HG03175 (cell line): ENCODE measurements around the gene RFNG.

ENCODE experiments used
- ATAC-seq: cut with Tn5 transposase; IDR thresholded peaks from one replicate; pipeline ENCODE4 v1.9.1; 2021; ENCODE audit warnings: mild to moderate bottlenecking, moderate library complexity; ENCODE audit not compliant: unreplicated experiment

RFNG gene

DNA sequence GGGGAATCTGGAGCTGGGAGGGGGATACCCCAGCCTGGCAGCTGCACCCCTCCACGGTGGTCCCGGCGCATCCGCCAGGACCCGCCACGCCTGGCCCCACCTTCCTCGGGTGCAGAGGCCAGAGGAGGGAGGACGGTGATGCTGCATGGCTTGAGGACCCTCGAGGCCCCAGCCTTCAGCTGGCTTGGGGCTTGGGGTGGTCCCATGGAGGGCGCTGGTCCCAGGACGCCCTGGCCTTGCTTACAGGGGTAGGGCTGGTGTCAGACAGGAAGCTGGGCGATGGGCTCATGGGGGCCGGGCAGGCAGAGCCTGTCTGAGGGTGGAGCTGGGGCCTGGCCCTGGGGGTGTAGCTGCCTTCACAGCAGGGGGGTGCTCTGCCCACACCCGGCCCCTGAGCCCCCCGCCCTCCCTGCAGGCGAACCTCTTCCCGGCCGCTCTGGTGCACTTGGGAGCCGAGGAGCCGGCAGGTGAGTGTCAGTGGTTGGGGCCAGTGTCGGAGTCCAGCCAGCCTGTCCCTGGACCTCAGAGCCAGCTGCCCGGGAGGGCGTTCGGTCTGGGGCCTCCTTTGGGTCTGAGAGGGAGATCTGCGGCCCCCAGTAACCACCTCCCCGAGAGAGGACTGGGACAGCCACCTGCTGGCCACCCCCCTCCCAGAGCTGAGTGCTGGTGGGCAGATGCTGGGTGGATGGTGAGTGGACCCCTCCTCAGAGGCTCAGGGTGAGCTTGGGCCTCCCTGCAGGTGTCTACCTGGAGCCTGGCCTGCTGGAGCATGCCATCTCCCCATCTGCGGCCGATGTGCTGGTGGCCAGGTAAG is 35.3 kb downstream of the RFNG start:
- no peak for ATAC-seq

DNA sequence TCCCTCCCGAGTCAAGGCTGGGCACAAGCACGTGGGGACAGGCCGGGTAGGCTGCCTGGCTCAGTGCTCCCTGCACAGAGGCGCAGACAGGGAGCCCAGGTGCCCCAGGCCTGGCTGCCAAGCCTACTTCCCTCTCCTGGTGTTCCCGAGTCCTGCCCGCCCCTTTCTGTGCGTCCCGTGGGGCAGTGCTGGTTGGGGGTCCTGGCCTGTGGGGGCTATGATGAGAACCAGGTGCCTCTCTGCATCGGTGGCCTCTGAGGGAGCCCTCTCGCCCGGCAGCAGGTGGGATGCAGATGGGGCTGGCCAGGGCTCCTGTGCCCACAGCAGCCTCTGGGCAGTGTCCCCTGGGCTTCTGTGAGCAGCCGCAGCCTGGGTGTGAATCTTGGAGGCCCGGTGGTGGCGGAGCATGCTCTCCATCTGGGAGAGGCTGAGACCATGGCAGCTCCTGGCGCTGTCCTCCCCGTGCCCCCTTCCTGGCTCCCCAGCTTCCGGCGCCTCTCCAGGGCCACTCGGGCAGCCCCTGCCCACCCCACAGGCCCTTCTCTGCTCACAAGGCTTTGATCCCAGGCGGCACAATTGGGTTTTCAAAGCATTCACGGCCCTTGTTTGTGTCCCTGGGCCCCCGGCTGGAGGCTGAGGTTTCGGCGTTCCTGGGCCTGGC is 36.2 kb downstream of the RFNG start:
- ATAC-seq, result no peak

DNA sequence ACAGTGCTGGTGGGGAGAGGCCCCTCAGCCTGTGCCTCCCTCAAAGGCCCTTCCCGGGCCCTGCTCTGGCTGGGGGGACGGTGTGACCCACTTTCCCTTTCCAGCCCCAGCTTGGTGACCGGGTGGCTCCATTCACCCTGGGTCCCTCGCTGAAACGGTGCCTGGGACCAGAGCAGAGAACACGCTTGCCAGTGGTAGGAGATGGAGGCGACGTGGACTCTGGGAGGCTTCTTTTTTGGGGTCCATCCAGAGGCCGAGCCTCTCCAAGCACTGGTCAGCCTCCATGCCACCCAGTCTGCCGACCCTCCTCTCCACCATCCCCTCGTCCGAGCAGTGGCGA is 36.7 kb downstream of the RFNG start:
- ATAC-seq, result no peak

DNA sequence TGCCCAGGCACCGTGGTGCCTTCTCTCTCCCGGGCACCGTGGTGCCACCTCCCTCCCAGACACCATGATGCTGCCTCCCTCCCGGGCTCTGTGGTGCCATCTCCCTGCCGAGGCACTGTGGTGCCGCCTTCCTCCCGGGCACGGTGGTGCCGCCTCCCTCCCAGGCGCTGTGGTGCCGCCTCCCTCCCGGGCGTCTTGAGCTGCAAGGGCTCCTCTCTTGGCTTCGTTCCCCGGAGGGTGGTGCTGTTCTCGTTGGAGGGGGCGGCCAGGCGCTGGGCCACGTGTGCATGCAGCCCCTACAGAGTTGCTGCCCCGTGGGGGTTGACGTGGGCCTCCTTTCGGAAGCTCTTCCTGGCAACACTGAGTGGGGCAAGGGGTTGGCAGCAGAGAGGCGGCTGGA is 37.2 kb downstream of the RFNG start:
- ATAC-seq, result no peak

DNA sequence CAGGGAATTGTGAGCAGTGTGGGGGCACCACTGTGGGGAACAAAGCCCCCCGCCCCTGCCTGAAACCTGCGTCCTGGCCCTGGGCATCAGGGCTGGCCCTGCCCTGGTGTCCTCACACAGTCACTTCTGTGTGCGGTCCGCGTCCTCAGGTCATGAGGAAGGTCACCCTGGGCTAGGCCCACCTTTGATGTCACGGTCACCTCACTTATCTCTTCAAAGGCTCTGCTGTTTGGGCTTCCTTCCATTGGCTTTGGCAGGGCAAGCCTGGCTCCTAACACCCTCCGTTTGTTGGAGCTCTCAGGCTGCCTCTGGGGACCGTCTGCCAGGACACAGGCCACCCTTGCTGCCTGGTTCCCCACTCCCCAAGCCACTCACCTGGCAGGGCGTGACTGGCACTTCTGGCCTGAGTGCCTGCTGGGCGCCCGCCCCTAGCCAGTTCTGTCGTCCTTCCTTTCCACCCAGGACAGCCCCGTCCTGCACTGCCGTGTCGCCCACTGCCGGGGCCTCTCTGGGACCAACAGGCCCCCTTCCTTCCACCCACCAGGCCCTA is 37.8 kb downstream of the RFNG start:
- ATAC-seq, result no peak

DNA sequence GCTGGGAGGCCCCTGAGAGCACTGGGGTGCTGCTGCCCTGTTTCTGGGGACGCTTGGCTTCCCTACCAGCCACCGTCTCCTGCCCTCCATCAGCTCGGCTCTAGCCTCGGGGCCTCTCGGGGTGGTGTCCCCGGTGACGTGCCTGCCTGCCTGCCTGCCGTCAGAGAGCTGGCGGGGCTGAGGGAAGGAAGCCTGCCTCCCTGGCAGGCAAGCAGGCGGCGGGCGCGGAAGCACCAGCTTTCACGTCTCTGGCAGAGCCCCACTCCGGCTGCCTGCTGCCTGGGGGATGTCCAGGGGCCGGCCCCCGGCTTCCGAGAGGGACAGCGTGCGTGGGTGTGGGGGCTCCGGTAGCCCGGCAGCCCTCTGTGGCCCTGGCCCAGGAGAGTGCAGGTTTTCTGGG is 38.3 kb downstream of the RFNG start:
- no peak for ATAC-seq

DNA sequence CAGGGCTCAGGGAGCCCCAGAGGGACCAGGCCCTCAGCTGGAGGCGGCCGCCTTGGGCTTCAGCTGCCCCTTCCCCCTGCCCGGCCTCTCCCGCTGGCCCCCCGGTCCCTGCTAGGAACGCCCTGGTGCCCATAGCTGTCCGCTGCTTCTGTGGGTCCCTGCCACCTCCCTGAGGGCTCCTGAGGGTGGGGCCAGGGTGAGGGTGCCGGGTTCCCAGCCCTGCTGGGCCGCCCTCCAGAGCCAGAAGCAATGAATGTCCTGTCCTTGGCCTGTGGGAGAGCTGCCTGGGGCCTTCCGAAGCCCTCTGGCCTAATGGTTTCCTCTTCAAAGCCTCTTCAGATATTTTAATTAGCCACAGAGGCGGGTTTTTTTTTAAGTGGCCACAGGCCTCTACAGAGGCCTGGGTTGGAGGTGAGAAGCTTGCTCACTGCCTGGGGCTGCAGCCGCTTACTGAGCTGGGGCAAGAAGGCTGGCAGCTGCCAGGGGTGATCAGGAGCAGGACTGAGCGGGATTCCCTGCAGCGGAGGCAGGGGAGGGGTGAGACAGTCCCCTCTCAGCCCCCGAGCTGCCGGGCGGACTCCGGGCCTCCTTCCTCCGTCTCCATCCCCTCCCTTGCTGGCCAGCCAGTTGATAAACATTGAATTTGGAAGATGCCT is 38.8 kb downstream of the RFNG start:
- no peak for ATAC-seq

DNA sequence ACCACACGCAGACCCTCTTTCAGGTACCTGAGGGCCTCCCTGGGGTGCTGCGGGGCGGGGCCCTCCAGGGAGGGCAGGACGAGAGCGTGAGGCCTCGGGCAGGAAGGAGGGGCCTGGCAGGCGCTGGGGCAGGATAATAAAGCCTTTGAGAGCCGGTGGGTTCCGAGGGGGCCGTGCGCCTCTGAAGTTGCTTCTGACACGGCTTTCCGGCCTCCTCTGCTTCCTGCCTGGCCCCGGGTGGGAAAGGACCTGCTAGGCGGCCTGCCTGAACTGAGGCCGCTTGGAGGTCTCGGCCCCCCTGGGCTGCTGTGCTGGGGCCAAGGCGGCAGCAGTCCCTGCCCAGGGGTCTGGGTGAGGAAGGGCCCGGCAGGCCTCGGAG is 39.4 kb downstream of the RFNG start:
- no peak for ATAC-seq

DNA sequence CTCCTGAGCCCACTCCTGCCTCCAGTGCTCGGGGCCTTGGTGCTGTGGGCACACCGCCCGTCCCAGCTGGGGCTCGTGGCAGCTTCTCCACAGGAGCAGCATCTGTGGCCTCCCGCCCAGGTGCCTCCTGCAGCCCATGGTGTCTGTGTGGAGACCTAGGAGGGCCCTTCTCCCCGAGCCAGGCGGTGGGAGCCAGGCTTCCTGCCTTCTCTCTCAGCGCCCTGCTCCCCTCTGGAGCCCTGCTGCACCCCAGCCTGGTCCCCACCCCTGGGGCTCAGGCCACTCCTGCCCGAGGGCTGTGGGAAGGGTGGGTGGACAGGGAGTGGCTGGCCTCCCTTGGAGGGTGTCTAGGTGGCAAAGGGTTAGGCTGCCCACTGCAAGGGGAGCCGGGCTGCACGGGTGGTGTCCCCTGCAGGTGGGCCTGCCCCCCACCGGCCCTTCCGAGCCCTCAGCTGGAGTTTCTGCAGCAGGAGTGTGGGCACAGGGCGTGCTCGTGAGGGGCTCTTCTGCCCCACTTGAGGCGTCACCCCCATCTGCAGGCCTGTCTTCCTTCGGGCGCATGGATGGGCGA is 39.9 kb downstream of the RFNG start:
- no peak for ATAC-seq

DNA sequence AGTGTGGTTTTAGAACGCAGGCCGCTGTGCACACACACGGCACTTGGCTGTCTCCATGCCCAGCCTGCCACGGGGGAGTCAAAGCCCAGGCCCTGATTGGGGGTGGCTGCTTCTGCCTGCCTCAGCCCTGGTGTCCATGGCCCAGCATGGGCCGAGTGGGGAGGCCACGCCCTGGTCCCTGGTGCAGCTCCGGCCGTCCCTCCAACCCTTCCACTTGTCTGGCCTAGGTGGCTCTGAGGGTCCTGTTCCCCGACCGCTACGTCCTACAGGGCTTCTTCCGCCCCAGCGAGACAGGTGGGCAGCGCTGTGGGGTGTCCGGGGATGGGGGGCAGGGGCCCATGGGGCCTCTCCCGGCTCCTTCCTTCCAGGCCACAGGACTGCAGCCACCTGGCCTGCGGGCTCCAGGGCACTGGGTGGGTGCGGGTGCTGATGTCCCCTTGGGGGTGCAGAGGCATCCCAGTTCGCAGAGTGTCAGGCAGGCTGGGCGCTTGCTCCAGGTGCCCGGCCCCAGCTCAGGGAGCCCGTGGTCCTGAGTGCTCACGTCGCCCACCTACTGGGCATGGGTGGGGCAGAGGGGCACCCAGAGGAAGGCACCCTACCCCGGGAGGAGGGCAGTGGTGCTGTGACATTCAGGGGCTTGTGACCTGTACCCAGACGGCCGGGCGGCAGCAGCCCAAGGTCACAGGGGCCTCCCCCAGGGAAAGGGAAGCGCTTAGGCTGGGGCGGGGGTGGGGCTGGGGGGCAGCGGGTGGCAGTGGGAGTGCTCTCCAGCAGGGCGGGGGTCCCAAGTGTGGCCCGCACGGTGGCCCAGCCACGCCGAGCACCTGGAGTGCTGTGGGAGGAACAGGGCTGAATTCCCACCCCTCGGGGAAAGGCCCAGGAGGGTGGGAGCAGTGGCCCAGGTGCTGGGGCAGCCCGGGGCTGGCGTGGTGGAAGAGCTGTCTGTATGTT is 40.8 kb downstream of the RFNG start:
- ATAC-seq, result no peak

DNA sequence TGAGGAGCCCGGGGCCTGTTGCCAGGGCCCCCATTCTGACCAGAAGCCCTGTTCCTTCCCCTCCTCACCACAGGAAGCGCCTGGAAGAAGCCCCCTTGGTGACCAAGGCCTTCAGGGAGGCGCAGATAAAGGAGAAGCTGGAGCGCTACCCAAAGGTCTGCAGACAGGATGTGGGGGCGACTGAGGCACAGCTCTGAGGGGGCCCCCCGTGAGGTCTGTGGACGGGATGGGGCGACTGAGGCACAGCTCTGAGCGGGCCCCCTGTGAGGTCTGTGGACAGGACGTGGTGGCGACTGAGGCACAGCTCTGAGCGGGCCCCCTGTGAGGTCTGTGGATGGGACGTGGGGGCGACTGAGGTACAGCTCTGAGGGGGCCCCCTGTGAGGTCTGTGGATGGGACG is 42.2 kb downstream of the RFNG start:
- ATAC-seq, result no peak

DNA sequence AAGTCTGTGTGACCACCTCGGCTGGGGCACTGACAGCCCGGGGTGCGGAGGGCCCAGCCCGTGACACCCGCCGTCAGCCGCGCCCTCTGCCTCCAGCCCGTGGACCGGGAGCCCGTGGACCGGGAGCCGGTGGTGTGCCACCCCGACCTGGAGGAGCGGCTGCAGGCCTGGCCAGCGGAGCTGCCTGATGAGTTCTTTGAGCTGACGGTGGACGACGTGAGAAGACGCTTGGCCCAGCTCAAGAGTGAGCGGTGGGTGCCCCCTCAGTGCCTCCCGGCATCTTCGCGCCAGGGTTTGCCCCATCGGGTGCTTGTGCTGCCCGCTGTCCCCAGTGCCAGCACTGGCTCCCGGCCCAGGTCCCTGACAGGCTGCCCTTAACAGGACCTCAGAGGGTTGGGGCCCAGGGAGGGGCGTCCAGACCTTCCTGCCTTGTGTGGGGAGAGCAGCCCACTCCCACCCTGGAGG is 42.6 kb downstream of the RFNG start:
- ATAC-seq, result no peak

DNA sequence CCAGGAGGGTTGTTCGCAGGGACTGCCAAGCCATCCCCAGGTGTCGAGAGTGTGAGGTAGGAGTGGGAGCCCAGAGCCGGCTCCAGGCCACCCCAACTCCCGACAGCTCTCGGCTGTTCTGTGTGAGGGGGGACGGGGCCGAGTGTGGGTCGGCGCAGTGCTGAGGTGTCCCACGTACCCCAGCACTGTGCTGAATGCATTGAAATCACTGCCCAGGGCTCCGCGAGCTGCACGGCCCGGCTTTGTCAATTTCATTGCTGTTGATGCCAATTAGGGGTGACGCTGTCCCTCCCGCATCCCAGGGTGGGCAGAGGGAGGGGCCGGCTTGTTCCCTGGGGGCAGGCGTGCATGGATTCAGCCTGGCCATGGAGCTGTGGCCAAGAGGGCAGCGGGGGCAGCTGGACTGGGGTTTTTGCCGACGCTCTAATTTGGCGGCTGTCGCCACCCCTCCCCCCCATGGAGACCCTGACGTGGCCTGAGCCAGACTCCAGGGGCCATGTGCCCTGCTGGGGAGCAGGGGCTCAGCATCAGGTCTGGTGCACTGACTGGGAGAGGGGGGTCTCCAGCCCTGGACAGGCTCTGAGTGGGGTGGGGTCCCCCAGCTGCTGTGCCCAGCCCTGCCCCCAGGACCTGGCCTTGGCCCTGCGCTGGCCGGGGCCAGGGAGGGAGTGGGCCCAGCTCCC is 43.2 kb downstream of the RFNG start:
- no peak for ATAC-seq

DNA sequence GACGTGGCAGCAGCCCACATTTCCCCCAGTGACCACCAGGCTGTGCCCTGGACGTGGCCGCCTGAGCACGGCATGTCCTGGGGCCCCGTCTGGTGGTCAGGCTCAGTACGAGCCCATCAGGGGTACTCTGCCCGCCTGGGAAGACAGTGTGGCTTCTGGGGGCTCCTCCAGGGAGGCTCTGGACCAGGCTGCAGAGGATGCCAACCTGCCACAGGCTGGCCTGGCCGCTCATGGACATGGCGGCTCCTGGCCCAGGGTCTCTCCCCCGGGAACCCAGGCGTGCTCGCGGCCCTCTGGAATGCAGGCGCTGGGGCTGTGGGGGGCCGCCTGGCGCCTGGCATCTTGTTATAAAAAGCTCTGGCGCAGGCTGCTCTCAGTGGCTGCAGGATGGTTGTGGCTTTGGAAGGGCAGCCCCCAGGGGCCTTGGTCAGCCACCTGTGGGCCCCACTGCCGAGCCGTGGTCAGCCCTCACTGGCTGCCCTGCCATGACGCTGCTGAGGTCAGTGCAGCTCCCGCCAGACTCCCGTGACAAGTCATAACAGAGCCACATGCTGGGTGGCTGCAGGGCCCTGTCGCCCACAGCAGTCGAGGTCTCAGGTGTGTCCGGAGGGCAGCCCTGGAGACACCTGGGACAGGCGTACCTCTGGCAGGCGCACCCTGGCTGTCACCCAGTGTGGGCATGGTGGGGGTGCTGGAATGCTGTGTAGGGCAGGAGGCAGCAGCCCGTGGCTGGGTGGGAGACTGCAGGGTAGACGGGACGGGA is 43.9 kb downstream of the RFNG start:
- ATAC-seq, result no peak

DNA sequence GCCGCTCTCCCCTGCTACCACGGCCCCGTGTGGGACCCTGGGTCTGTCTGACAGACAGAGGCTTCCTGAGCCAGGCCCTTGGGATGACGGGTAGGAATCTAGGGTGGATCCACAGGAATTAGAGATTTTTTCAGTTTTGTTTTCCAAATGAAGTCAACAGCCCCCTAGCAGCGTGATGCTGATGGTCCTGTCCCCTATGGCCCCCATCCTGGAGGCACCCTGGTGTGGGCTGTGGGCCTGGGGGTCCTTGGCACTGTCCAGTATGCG is 44.5 kb downstream of the RFNG start:
- no peak for ATAC-seq

DNA sequence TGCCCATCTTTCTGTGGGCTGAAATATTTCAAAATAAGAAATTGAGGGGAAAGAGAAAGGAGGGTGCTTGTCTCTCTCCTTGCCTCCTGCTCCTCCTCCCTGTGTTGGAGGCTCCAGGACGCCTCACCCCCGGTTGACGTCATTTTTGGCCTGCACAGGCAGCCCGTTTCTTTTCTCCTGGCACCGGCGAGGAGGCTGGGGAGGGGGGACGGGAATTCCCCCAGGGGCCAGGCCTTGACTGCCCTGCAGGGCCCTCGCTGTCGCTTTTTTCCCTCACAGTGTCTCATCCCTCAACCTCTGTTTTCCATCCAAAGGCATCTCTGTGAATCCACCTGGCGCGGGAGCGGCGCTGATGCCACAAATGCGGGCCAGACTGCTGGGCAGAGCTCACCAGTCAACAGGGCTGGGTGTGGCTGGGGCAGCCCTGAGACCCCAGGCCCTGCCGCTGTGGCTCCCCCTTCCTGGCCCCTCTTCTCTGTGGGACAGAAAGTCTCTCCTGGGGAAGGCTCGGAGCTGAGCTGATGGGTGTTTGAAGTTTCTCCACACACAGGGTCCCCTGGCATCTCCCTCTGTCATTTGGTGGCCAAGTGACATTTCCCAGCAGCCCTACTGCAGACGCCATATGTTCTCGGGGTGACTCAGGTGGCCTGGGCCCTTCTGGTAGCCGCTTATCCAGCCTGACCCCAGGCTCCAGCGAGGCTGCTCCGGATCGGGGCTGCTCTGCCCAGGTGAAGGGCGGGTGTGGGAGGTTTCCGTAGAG is 45.0 kb downstream of the RFNG start:
- no peak for ATAC-seq

DNA sequence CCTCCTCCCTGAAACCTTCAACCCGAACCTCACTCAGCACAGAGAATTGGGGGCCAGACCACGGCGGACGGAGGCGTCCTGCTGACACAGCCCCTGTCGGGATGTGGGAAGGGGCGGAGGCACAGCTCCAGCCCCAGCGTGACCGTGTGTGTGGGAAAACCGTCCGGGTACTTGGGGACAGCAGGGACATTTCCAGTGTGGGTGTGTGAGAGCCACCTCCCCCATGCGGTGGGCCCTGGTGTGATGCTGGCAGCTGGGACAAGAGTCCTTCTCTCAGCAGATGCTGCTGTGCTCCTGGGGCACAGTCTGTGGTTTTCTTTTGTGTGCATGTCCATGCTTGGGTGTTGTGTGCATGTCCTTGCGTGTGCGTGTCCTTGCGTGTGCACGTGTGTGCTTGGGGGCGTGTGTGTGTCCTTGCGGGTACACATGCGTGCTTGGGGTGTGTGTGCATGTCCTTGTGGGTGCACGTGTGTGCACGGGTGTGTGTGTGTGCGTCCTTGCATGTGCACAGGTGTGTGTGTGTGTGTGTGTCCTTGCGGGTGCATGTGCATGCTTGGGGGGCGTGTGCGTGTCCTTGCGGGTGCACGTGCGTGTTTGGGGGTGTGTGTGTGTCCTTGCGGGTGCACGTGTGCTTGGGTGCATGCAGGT is 45.8 kb downstream of the RFNG start:
- no peak for ATAC-seq
